ENCODE measurements around the gene SOST.

Gene SOST

GRCh38 chr17:43758497-43759174 is at the start of gene SOST:
Gene SOST (minus strand): TSS chr17:43758791. CDS start chr17:43758741, 50 bp downstream.
- Histone ChIP-seq H3K4me2 (ENCODE audit: low read length) (no peak within 1 kb of the TSS), H3K9me3 (ENCODE audit: insufficient read depth, low read length) (no peaks in the 10 kb centered on the region), H3K79me2 (ENCODE audit: low read length) (no peaks in the 10 kb centered on the region), H3K4me1 (ENCODE audit: low read length) (peaks cover 2% of the 10 kb centered on the region; the same call in 1 of the 2 replicates), H4K20me1 (ENCODE audit: insufficient read depth, low read length) (no peaks in the 10 kb centered on the region), H3K9ac (ENCODE audit: low read length) (no peak within 1 kb of the TSS), H3K36me3 (replicated peaks; ENCODE audit: low read depth, low read length) (no peaks in the 10 kb centered on the region), H2AFZ (ENCODE audit: low read depth, low read length) (no peak within 1 kb of the TSS), H3K4me3 (ENCODE audit: low read length) (no peak within 1 kb of the TSS), H3K27ac (ENCODE audit: low read length) (no peak within 1 kb of the TSS), H3K27me3 (ENCODE audit: low read depth, low read length) (no peaks in the 10 kb centered on the region; the same call in 1 of the 2 replicates)
- no peak for TF ChIP-seq EZH2phosphoT487 (IDR thresholded peaks at IDR 0.05; ENCODE audit: low read depth)
- no peak for TF ChIP-seq CTCF (IDR thresholded peaks at IDR 0.05; ENCODE audit: low read depth, low read length)

GRCh38 chr17:43808076-43808475 is 49.5 kb upstream of the SOST start:
- TF ChIP-seq CTCF (IDR thresholded peaks at IDR 0.05; ENCODE audit: low read depth, low read length) (no peak), EZH2phosphoT487 (IDR thresholded peaks at IDR 0.05; ENCODE audit: low read depth) (no peak)
- Histone ChIP-seq H3K4me2 (ENCODE audit: low read length) (no peak overlapping the region), H2AFZ (ENCODE audit: low read depth, low read length) (no peak overlapping the region), H3K9ac (ENCODE audit: low read length) (no peak overlapping the region), H3K36me3 (replicated peaks; ENCODE audit: low read depth, low read length) (no peaks in the 10 kb centered on the region), H3K79me2 (ENCODE audit: low read length) (no peaks in the 10 kb centered on the region), H4K20me1 (ENCODE audit: insufficient read depth, low read length) (no peaks in the 10 kb centered on the region), H3K4me3 (ENCODE audit: low read length) (no peak overlapping the region), H3K9me3 (ENCODE audit: insufficient read depth, low read length) (no peaks in the 10 kb centered on the region), H3K27ac (ENCODE audit: low read length) (no peak overlapping the region), H3K4me1 (ENCODE audit: low read length) (no peaks in the 10 kb centered on the region), H3K27me3 (ENCODE audit: low read depth, low read length) (peaks cover 12% of the 10 kb centered on the region; the same call in 1 of the 2 replicates)

GRCh38 chr17:43805117-43805516 is 46.5 kb upstream of the SOST start:
- no peaks in the 10 kb centered on the region for H3K79me2 ChIP-seq (ENCODE audit: low read length)
- peaks cover 28% of the 10 kb centered on the region for H3K27me3 ChIP-seq (ENCODE audit: low read depth, low read length)
- H3K9ac ChIP-seq (ENCODE audit: low read length), result no peak overlapping the region
- H2AFZ ChIP-seq (ENCODE audit: low read depth, low read length), result no peak overlapping the region
- no peak overlapping the region for H3K4me3 ChIP-seq (ENCODE audit: low read length)
- no peak overlapping the region for H3K4me2 ChIP-seq (ENCODE audit: low read length)
- no peak overlapping the region for H3K27ac ChIP-seq (ENCODE audit: low read length)
- H3K9me3 ChIP-seq (ENCODE audit: insufficient read depth, low read length), result no peaks in the 10 kb centered on the region
- H3K4me1 ChIP-seq (ENCODE audit: low read length), result no peaks in the 10 kb centered on the region
- H3K36me3 ChIP-seq (replicated peaks; ENCODE audit: low read depth, low read length), result no peaks in the 10 kb centered on the region
- no peak for TF ChIP-seq CTCF (IDR thresholded peaks at IDR 0.05; ENCODE audit: low read depth, low read length)
- TF ChIP-seq EZH2phosphoT487 (IDR thresholded peaks at IDR 0.05; ENCODE audit: low read depth), result no peak
- no peaks in the 10 kb centered on the region for H4K20me1 ChIP-seq (ENCODE audit: insufficient read depth, low read length)

- no peak overlapping the region for H2AFZ ChIP-seq (ENCODE audit: low read depth, low read length)
- TF ChIP-seq CTCF (IDR thresholded peaks at IDR 0.05; ENCODE audit: low read depth, low read length) (no peak), EZH2phosphoT487 (IDR thresholded peaks at IDR 0.05; ENCODE audit: low read depth) (no peak)
- no peak overlapping the region for H3K27ac ChIP-seq (ENCODE audit: low read length)
- no peaks in the 10 kb centered on the region for H4K20me1 ChIP-seq (ENCODE audit: insufficient read depth, low read length)
- no peaks in the 10 kb centered on the region for H3K9me3 ChIP-seq (ENCODE audit: insufficient read depth, low read length)
- H3K4me2 ChIP-seq (ENCODE audit: low read length), result no peak overlapping the region
- peaks cover 31% of the 10 kb centered on the region for H3K27me3 ChIP-seq (ENCODE audit: low read depth, low read length)
- H3K36me3 ChIP-seq (replicated peaks; ENCODE audit: low read depth, low read length), result no peaks in the 10 kb centered on the region
- H3K4me3 ChIP-seq (ENCODE audit: low read length), result no peak overlapping the region
- no peaks in the 10 kb centered on the region for H3K4me1 ChIP-seq (ENCODE audit: low read length)
- no peaks in the 10 kb centered on the region for H3K79me2 ChIP-seq (ENCODE audit: low read length)
- H3K9ac ChIP-seq (ENCODE audit: low read length), result no peak overlapping the region
Observed at GRCh38 chr17:43803758-43804157, 45.2 kb upstream of the SOST start.

All from OCI-LY3 (cell line).